NCI-H146 treated with DMSO at 0.1 percent for 48 hours (cell line): ENCODE data around the gene MINDY2.
"Not testable (repeated sequence)": the region's sequence is repeated elsewhere in the genome, so short reads cannot be mapped to it uniquely, and the experiment has no call there.

Experiments
- DNase-seq: peaks from one replicate; lab custom pipeline; 2025; ENCODE audit not compliant: unreplicated experiment; lab: John Stamatoyannopoulos, UW

Gene MINDY2

GRCh38 chr15:58749532-58750337 lies 21.4 kb upstream of the MINDY2 start, which contains the start of gene ADAM10:
ADAM10 (minus strand) TSS chr15:58749707; CDS start chr15:58749534, 173 bp downstream.
- DNase-seq, result peak; percentile 89

DNA sequence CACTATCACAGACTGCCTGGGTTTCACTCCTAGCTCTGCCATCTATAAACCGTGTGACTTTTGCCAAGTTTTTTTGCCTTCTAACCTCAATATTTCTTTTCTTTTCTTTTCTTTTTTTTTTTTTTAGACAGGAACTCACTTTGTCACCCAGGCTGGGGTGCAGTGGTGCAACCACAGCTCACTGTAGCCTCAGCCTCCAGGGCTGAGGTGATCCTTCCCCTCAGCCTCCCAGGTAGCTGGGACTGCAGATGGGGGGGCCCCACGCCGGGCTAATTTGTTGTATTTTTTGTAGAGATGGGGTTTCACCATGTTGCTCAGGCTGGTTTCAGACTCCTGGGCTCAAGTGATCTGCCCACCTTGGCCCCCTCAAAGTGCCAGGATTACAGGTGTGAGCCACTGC lies 18.4 kb upstream of the MINDY2 start:
- DNase-seq, result no peak

DNA sequence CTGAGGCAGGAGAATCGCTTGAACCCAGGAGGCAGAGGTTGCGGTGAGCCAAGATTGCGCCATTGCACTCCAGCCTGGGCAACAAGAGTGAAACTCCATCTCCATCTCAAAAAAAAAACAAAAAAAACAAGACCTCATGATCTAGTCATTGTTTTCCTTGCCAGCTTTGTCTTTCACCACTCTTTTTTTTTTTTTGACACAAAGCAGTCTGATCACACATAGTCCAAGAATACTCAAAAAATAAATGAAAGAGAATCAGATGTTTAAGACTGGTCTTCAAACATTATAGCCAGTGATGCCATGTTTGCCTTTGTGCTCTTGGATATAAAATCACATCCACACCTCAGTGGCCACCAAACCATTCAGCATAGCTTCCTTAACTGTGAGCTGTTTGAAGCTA lies 15.8 kb upstream of the MINDY2 start:
- DNase-seq, result no peak

DNA sequence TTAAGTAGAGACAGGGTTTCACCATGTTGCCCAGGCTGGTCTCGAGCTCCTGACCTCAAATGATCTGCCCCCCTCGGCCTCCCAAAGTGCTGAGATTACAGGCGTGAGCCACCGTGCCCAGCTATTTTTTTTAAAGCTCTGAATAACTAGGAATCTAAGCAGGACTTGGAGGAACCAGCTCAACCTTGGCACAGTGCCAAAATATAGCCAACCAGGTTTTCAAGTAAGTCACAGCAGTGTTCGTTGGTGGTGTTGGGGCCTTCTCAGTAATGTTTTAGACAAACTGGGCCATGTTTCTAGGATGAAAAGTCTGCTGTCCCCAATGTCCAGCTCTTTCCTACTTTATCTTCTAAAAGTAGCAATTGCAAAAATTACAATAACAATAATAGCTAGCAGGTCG lies 15.1 kb upstream of the MINDY2 start:
- no peak for DNase-seq

GRCh38 chr15:58758141-58758540 lies 13.0 kb upstream of the MINDY2 start:
- no peak for DNase-seq

DNA sequence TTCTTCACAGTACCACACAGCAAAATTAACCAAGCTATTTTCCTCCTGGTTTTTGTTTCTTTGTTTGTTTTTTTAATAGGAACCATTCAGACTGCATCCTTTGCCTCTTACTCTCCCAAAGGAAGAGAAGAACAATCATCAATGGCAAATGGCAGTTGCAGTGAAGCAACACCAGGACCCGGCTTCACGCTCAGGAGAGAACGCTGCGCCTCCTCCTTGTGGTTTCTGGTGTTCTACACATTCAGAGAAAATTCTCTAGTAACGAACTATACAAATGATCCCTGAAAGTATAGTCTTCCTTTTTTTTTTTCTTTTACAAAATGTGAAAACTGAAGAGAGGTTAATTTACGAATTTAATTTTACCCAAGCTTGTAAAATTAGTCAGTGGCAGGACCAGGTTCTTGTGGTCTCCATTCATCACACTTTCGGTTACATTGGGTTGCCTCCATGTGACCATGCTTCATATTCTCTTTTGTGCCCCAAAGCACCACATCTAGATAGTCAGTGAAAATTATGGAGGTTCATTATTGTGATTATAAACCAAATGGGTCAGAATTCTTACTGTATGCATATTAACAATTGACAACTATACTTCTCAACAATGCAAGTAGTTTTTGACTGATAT lies 10.6 kb upstream of the MINDY2 start:
- no peak for DNase-seq

DNA sequence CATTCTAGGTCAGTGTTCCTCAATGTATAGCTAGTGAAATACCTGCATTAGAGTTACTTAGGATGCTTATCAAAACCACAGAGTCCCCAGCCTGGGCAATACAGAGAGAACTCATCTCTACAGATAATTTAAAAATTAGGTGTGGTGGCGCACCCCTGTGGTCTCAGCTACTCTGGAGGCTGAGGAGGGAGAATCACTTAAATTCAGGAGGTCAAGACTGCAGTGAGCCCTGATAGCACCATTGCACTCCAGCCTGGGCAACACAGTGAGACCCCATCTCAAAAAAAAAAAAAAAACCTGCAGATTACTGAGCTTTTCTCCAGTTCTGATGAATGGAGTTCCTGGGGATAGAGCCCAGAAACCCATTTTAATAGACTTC lies 10.1 kb upstream of the MINDY2 start:
- no peak for DNase-seq

- DNase-seq, result no peak
Observed at GRCh38 chr15:58762285-58762684, 8.8 kb upstream of the MINDY2 start.

DNA sequence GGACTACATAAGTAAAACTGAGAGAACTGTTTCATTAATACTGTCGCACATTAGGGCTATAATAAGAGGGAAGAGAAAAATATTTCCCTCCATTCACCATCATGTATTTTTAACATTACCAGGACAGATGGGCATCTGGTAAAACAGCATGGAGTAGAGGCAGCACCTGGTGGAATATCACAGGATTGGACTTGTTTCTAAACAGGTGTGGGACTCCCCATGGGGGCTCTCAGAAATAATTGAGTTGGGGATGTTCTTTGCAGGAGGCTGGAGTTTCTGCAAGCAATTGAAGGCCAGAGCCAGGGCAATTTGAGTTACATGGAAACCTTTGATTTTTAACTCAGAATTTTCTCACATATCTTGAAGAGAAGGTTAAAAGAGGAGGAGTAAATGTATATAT lies 8.4 kb upstream of the MINDY2 start:
- DNase-seq, result peak; percentile 72

GRCh38 chr15:58764468-58764867 lies 6.6 kb upstream of the MINDY2 start:
- no peak for DNase-seq

DNA sequence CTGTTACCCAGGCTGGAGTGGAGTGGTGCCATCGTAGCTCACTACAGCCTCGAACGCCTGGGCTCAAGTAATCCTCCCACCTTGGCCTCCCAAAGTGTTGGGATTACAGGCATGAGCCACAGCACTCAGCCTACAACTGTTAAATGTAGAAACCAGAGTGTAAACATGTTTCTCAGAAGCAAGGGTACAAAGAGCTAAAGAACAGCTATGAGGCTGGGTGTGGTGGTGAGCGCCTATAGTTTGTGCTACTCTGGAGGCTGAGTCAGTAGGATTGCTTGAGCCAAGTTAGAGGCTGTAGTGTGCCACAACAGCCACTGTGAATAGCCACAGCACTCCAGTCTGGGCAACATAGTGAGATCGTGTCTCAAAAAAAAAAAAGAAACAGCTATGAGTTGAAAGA lies 4.8 kb upstream of the MINDY2 start:
- no peak for DNase-seq

GRCh38 chr15:58768601-58769004 lies 2.5 kb upstream of the MINDY2 start:
- DNase-seq, result not testable (repeated sequence)

DNA sequence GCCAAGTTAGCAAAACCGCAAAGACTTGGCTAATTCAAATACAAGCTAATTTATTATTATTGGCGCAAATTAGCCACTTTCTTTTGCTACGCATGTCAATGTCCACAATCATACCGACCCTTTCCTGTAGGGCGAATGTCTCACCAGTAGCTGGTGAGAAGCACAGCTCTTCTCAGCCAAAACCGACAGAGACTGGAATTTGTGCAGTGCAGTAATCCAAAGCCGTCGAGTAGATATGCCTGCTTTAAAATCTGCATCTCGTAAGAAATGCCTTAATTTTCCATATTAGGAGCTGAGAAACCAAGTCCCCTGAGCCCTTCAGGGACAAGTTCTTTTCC lies 614 bp upstream of the MINDY2 start:
- no peak for DNase-seq

- peak; percentile 9 for DNase-seq
Observed at GRCh38 chr15:58771621-58772250, 634 bp downstream of the MINDY2 start.

GRCh38 chr15:58773024-58773423 lies 1.9 kb downstream of the MINDY2 start:
- no peak for DNase-seq

GRCh38 chr15:58775402-58775801 lies 4.3 kb downstream of the MINDY2 start:
- DNase-seq, result no peak

DNA sequence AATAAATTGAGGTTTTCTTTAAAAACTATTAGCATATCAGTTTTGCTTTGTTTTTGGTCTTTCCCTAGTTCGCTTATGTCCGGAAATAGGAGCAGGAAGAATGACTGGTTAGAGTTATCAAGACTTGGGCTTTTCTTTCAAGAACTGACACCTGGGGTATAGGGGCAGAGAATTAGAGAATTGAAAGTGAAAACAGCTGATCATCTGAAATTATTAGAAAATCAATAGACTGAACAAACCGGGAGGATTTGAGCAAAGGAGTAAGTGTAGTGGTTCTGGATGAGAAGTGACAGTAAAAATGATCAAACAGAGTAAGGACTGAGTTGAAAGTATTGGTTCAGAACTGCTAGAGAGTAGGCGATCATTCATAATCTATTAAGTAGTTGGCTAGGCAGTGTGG lies 6.0 kb downstream of the MINDY2 start:
- no peak for DNase-seq

DNA sequence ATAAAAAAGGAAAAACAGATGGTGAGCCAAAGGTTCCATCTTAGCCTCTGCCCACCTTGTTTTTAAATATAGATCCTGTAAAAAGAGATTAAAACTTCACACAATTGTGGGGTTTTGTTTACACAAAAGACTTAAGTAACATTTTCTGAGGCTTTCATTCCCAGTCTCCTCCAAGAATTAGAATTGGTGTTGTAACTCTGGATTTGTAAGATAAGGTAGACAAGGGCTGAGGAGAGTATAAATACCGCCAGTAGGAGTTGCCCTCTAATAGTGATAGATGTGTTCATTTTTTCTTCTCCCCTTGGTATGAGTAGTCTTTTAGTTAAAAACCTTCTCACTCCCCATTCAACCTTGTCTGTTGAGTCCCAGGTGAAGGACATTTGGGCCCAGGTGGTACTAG lies 8.5 kb downstream of the MINDY2 start:
- DNase-seq, result no peak

DNA sequence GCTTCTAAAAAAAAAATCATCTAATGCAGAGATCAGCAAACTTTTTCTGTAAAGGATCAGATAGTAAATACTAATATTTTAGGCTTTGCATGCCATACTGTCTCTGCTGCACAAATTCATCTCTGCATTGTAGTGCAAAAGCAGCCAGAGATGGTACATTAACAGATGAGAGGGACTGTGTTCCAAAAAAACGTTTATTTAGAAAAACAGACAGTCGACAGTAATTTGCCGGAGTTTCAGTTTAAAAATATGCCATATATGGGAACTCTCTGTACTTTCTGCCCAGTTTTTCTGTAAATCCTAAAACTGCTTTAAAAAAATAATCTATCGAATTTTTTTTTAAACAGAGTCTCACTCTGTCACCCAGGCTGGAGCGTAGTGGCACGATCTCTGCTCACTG lies 14.3 kb downstream of the MINDY2 start:
- DNase-seq, result no peak

DNA sequence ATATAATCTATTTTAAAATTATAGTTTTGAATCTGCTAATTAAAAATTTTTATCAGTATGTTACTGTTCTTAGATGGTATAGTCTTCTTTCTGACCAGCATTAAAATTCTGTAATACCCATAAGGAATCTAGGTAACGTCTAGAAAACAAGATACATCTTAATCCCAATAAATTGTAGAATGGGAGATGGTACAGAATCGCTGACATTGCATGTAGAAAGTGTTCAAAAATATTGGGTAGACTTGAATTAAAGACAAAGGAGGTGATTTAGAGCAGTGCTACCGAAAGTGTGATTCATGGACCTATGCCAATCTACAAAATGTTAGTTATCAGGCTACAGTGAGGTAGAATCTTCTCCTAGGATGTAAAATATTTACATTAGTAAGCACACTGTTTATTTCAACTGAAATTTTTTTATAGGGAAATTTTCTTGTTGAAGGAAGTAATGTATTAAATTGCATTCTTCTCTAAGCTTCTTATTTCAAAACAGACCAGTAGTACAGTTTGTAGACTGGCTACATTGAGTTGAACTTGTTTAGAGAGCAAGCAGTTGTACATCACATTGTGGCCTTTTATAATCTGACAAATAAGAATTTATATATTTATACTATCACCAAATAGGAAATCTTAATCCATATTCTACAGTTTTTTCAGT lies 17.1 kb downstream of the MINDY2 start:
- DNase-seq, result no peak

DNA sequence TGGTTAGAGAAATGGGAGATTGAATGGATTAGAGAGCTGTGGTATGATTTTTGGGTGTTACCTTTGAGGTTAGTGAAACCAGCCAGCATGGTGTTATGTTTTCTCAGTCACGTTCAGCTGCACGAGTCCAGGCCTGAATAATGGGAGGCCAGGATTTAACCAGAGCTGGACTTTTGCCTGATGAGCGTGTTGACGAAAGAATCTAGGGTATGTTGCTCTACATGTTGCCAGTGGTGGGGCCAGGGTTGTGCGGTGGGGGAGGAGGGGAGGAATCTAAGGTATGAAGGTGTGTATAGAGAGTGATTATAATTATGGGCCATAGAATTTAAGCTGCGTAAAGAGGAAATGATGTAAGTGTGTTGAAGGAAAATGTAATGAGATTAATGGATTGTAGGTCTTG lies 22.8 kb downstream of the MINDY2 start:
- DNase-seq, result no peak

- DNase-seq, result no peak
Observed at GRCh38 chr15:58795825-58796224, 24.7 kb downstream of the MINDY2 start.
